Panc1 (cell line): Measurements from ENCODE around the gene SIGLEC1. TPM values are rescaled to one million over a fixed set of nuclear protein-coding genes. Genes with fewer than 3 reads are reported as not detected.

Experiments used
- ATAC-seq: fragments of 200-7000 bp; cut with Tn5 transposase; 2 replicates; pipeline ENCODE4 v1.9.1; 2020; ENCODE audit warnings: mild to moderate bottlenecking, moderate library complexity
- BruUV-seq: library from RNA; stranded (reverse); fragments of 400-500 nt; replicated peaks from 2 replicates; lab custom pipeline; 2021; lab: Mats Ljungman, UMichigan
- CTCF ChIA-PET: fragments of 300-600 bp; sonication (Branson Sonifier 250); formaldehyde crosslinking; loops from one replicate; lab custom pipeline; 2022; ENCODE audit warnings: antibody characterized with exemption; lab: Charles Lee
- POLR2A ChIA-PET: fragments of 300-600 bp; sonication (Branson Sonifier 250); formaldehyde crosslinking; loops from one replicate; lab custom pipeline; 2022; ENCODE audit warnings: antibody characterized with exemption; lab: Charles Lee
- DNase-seq: peaks from one replicate; pipeline ENCODE4 v3.0.0-alpha.2; 2010; ENCODE audit warnings: low read depth, low spot score
- H3K27ac ChIP-seq: 2 replicates; pipeline ENCODE4 v1.5.1; 2011; ENCODE audit warnings: mild to moderate bottlenecking, low read length, inconsistent platforms
- H3K27me3 ChIP-seq: fragments of 200-500 bp; sonication (Bioruptor generic); 2 replicates; pipeline ENCODE4 v1.6.0; 2014; ENCODE audit warnings: low read length, inconsistent platforms; ENCODE audit not compliant: control insufficient read depth, insufficient read depth
- H3K36me3 ChIP-seq: fragments of 200-500 bp; sonication (Bioruptor generic); 2 replicates; pipeline ENCODE4 v1.5.1; 2014; ENCODE audit warnings: inconsistent platforms, mild to moderate bottlenecking, low read length, moderate library complexity; ENCODE audit not compliant: control insufficient read depth, insufficient read depth
- H3K4me1 ChIP-seq: 2 replicates; pipeline ENCODE4 v1.5.1; 2011; ENCODE audit warnings: inconsistent platforms, mild to moderate bottlenecking, low read length, moderate library complexity; ENCODE audit not compliant: control insufficient read depth, insufficient read depth
- H3K4me3 ChIP-seq, 2 experiments: 2 replicates each; pipeline ENCODE4 v1.5.1; 2011 to 2012; ENCODE audit warnings: low read depth in 2 of 2, low read length in 2 of 2, mild to moderate bottlenecking in 2 of 2, inconsistent platforms in 1 of 2, moderate library complexity in 1 of 2
- H3K9me3 ChIP-seq: fragments of 200-500 bp; sonication (Bioruptor generic); 2 replicates; pipeline ENCODE4 v1.5.1; 2014; ENCODE audit warnings: low read depth, mild to moderate bottlenecking, inconsistent platforms, low read length, moderate library complexity; ENCODE audit not compliant: control insufficient read depth, insufficient read depth
- POLR2AphosphoS5 ChIP-seq: IDR thresholded peaks from 2 replicates; pipeline ENCODE4 v1.6.1; 2012; ENCODE audit warnings: mild to moderate bottlenecking, low read depth, low read length, moderate library complexity
- SIN3A ChIP-seq: IDR thresholded peaks from 2 replicates; pipeline ENCODE4 v1.6.1; 2012; ENCODE audit warnings: low read depth, mild to moderate bottlenecking, low read length, moderate library complexity, borderline replicate concordance; ENCODE audit not compliant: insufficient read depth
- TCF7L2 ChIP-seq: IDR thresholded peaks from 2 replicates; pipeline ENCODE4 v1.6.1; 2011; ENCODE audit warnings: mild to moderate bottlenecking, low read depth, low read length, inconsistent platforms
- in situ Hi-C: cut with HindIII; loops from 2 replicates; pipeline ENCODE4 v1.10.0; 2016; ENCODE audit warnings: low sequenced_read_pairs, low pct_unique_long_range_greater_than_20kb
- intact Hi-C: fragments of 100-400 bp; cut with micrococcal nuclease; formaldehyde crosslinking; loops from one replicate; pipeline ENCODE4 v1.10.0; 2022; ENCODE audit not compliant: unreplicated experiment
- total RNA-seq: library from RNA; stranded (reverse); gene quantifications from one replicate; pipeline ENCODE4 v1.2.1, GENCODE V29; 2021; ENCODE audit not compliant: unreplicated experiment
- TF ChIP-seq, protein P1 (sequence below), 2 experiments: IDR thresholded peaks; 2 replicates each; pipeline ENCODE4 v1.6.1; 2011 to 2012; ENCODE audit warnings: low read depth in 2 of 2, control low read depth in 1 of 2, low read length in 1 of 2, mild to moderate bottlenecking in 1 of 2, moderate library complexity in 1 of 2; ENCODE audit not compliant: insufficient read depth in 1 of 2
- TF ChIP-seq, protein P2 (sequence below): fragments of 450-650 bp; IDR thresholded peaks from 2 replicates; pipeline ENCODE4 v1.5.1; 2017; ENCODE audit warnings: mild to moderate bottlenecking

SIGLEC1 gene
- total RNA-seq, 1 experiment from 2014 or later = 0.03 TPM

DNA sequence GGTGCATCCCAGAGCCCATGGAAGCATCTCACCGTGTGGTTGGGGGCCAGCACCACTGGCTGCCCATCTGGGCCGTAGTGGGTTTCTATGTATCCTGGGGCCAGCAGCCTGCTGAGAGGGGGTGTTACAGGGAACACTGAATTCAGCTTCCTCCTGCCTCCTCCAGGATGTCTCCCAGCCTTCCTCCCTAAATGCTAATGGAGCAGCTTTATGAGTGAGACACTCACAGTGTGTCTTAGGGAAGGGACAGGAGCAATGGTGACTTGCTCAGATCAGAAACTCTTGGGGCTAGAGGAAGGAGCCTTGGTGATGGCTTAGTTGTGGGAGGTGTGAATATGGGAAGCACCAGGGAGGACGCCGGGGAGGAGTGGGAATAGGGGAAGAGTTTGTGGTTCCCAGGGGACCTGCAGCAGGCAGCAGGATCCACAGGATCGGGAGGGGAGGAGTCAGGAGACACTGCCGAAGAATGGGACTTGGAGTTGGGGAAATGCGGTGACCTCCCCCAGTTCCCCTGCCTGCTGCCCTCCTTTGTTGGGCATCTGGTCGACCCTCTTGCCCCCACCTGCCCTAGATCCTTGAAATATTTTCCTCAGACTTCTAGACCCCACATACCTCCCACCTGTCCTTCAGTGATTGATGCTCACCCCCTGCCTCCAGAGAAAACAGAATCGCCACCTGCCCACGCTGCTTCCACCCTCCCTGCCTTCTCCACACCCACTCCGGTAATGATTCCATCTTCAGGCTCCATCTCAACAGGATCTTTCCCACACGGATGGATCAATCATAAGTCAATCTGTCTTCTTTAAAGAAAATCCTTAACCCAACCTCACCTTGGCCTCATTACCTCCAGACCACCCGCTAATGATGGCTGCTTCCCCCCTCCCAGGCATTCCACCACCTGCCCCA lies 37.2 kb downstream of the SIGLEC1 start:
- 0 out of 2 replicates have a peak, but pooled peaks cover 2% of the 10 kb centered on the region for H3K36me3 ChIP-seq
- POLR2A ChIA-PET = interaction anchor here (0.6 kb wide), 1 partner anchor 7 kb away, joined by 3 read pairs; no protein-coding TSS in a partner anchor
- CTCF ChIA-PET = interaction anchor here (0.8 to 2.1 kb wide), 2 partner anchors 28 to 36 kb away, joined by 3 to 12 read pairs; no protein-coding TSS in a partner anchor
- H3K27ac ChIP-seq = no peak overlapping the region
- no peak overlapping the region for H3K4me3 ChIP-seq
- ATAC-seq (no peak), DNase-seq (no peak)
- no peaks in the 10 kb centered on the region for H3K9me3 ChIP-seq
- in situ Hi-C loops (no loop called here), intact Hi-C loops (loop anchor here (5.0 to 10.0 kb wide), 2 partner anchors 70 to 92 kb away; partner anchors contain the start of gene ADISSP)
- TF ChIP-seq TCF7L2 = no peak
- TF ChIP-seq, protein P1, sequence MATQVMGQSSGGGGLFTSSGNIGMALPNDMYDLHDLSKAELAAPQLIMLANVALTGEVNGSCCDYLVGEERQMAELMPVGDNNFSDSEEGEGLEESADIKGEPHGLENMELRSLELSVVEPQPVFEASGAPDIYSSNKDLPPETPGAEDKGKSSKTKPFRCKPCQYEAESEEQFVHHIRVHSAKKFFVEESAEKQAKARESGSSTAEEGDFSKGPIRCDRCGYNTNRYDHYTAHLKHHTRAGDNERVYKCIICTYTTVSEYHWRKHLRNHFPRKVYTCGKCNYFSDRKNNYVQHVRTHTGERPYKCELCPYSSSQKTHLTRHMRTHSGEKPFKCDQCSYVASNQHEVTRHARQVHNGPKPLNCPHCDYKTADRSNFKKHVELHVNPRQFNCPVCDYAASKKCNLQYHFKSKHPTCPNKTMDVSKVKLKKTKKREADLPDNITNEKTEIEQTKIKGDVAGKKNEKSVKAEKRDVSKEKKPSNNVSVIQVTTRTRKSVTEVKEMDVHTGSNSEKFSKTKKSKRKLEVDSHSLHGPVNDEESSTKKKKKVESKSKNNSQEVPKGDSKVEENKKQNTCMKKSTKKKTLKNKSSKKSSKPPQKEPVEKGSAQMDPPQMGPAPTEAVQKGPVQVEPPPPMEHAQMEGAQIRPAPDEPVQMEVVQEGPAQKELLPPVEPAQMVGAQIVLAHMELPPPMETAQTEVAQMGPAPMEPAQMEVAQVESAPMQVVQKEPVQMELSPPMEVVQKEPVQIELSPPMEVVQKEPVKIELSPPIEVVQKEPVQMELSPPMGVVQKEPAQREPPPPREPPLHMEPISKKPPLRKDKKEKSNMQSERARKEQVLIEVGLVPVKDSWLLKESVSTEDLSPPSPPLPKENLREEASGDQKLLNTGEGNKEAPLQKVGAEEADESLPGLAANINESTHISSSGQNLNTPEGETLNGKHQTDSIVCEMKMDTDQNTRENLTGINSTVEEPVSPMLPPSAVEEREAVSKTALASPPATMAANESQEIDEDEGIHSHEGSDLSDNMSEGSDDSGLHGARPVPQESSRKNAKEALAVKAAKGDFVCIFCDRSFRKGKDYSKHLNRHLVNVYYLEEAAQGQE (IDR thresholded peaks at IDR 0.05; ENCODE audit: insufficient read depth in 1 of 2, low read depth in 2 of 2, low read length in 1 of 2) = no peak
- TF ChIP-seq SIN3A = no peak
- TF ChIP-seq, protein P2, sequence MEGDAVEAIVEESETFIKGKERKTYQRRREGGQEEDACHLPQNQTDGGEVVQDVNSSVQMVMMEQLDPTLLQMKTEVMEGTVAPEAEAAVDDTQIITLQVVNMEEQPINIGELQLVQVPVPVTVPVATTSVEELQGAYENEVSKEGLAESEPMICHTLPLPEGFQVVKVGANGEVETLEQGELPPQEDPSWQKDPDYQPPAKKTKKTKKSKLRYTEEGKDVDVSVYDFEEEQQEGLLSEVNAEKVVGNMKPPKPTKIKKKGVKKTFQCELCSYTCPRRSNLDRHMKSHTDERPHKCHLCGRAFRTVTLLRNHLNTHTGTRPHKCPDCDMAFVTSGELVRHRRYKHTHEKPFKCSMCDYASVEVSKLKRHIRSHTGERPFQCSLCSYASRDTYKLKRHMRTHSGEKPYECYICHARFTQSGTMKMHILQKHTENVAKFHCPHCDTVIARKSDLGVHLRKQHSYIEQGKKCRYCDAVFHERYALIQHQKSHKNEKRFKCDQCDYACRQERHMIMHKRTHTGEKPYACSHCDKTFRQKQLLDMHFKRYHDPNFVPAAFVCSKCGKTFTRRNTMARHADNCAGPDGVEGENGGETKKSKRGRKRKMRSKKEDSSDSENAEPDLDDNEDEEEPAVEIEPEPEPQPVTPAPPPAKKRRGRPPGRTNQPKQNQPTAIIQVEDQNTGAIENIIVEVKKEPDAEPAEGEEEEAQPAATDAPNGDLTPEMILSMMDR = no peak
- no peak for TF ChIP-seq POLR2AphosphoS5
- BruUV-seq = no TSS peak
- no peaks in the 10 kb centered on the region; the same call in 1 of the 2 replicates for H3K4me1 ChIP-seq
- H3K27me3 ChIP-seq = peaks cover 6% of the 10 kb centered on the region; the same call in 1 of the 2 replicates

DNA sequence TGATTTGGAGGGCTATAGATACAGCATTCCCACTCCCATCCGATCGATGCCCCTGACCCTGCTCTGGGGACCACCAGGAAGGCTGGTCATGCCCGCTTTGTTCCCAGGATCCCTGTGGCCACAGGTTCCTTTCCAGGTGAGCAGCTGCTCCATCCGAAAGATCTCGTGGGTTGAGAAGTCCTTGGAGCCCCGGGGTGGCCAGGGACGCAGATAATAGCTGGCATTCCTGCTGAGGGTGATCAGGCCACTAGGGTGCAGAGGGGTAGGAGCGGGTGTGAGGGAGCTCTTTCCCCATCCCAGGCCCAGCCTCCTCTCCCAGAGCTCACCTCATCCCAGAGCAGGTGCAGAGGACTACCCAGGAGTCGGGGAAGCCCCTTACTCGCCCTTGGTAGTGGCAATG lies 38.0 kb downstream of the SIGLEC1 start:
- TF ChIP-seq, protein P1 (IDR thresholded peaks at IDR 0.05; ENCODE audit: insufficient read depth in 1 of 2, low read depth in 2 of 2, low read length in 1 of 2) = no peak
- TF ChIP-seq SIN3A (no peak), POLR2AphosphoS5 (no peak), TCF7L2 (no peak)
- TF ChIP-seq, protein P2 = no peak
- Histone ChIP-seq H3K27me3 (peaks cover 6% of the 10 kb centered on the region; the same call in 1 of the 2 replicates), H3K9me3 (no peaks in the 10 kb centered on the region), H3K27ac (no peak overlapping the region), H3K4me3 (no peak overlapping the region), H3K36me3 (0 out of 2 replicates have a peak, but pooled peaks cover 2% of the 10 kb centered on the region), H3K4me1 (no peaks in the 10 kb centered on the region; the same call in 1 of the 2 replicates)
- in situ Hi-C loops = no loop called here
- intact Hi-C loops = loop anchor here (10.0 kb wide), 1 partner anchor 70 kb away; no protein-coding TSS in a partner anchor
- no peak for DNase-seq
- ChIA-PET POLR2A (no interaction called here), CTCF (interaction anchor here (0.6 to 0.8 kb wide), 2 partner anchors 20 to 29 kb away, joined by 3 read pairs; no protein-coding TSS in a partner anchor)
- no peak for ATAC-seq
- no TSS peak for BruUV-seq
